Kidney epithelial cell (primary cell): Measurements from ENCODE around the gene VDR. TPM values are rescaled to one million over a fixed set of nuclear protein-coding genes. Genes with fewer than 3 reads are reported as not detected.

Experiments
- DNase-seq: peaks from one replicate; pipeline ENCODE4 v3.0.0-alpha.2; 2010; ENCODE audit warnings: low read depth
- H3K27me3 ChIP-seq: 2 replicates; pipeline ENCODE4 v1.6.0; 2011; ENCODE audit warnings: low read length; ENCODE audit not compliant: control insufficient read depth, insufficient read depth
- H3K36me3 ChIP-seq: 2 replicates; pipeline ENCODE4 v1.5.1; 2011; ENCODE audit warnings: low read length; ENCODE audit not compliant: control insufficient read depth, insufficient read depth
- H3K4me3 ChIP-seq: 2 replicates; pipeline ENCODE4 v1.5.1; 2011; ENCODE audit warnings: low read depth, mild to moderate bottlenecking, control low read depth, low read length
- CTCF ChIP-seq: IDR thresholded peaks from 2 replicates; pipeline ENCODE4 v1.5.1; 2011; ENCODE audit warnings: mild to moderate bottlenecking, moderate library complexity, low read length, control low read depth, inconsistent platforms; ENCODE audit not compliant: insufficient read depth, poor library complexity, severe bottlenecking
- total RNA-seq: library from RNA; depleted of rRNA; stranded (reverse); fragments of >200 nt; gene quantifications from 2 replicates; pipeline ENCODE4 v1.2.3, GENCODE V29; 2015

VDR gene
- total RNA-seq, 1 donor from 2014 or later, result 21.9 TPM

GRCh38 chr12:47820631-47821345 is 84.0 kb downstream of the VDR start:
- TF ChIP-seq CTCF, result no peak
- Histone ChIP-seq H3K4me3 (peak overlapping the region; percentile 78), H3K27me3 (no peaks in the 10 kb centered on the region), H3K36me3 (no peaks in the 10 kb centered on the region)
- peak; percentile 87 for DNase-seq

GRCh38 chr12:47819896-47820630 is 84.7 kb downstream of the VDR start, which contains the start of gene HDAC7:
Gene HDAC7 (minus strand): TSS chr12:47819903. CDS start chr12:47819785, 118 bp downstream.
- Histone ChIP-seq H3K4me3 (peak within 1 kb of the TSS; percentile 78), H3K36me3 (no peaks in the 10 kb centered on the region), H3K27me3 (no peaks in the 10 kb centered on the region)
- no peak for DNase-seq
- TF ChIP-seq CTCF, result no peak

GRCh38 chr12:47819138-47819895 is 85.5 kb downstream of the VDR start:
- Histone ChIP-seq H3K27me3 (no peaks in the 10 kb centered on the region), H3K4me3 (peak overlapping the region; percentile 78), H3K36me3 (no peaks in the 10 kb centered on the region)
- DNase-seq, result no peak
- peak; percentile 32 for TF ChIP-seq CTCF

- TF ChIP-seq CTCF, result no peak
- DNase-seq, result no peak
- H3K27me3 ChIP-seq, result no peaks in the 10 kb centered on the region
- no peaks in the 10 kb centered on the region for H3K36me3 ChIP-seq
- H3K4me3 ChIP-seq, result peak overlapping the region; percentile 78
Measured at GRCh38 chr12:47818467-47819137, 86.2 kb downstream of the VDR start.

GRCh38 chr12:47818007-47818376 is 86.8 kb downstream of the VDR start:
- Histone ChIP-seq H3K4me3 (no peak overlapping the region), H3K36me3 (no peaks in the 10 kb centered on the region), H3K27me3 (no peaks in the 10 kb centered on the region)
- DNase-seq, result no peak
- no peak for TF ChIP-seq CTCF
